IPS-18a (cell line): ENCODE data around the gene USP26.
"Not testable (repeated sequence)": the region's sequence is repeated elsewhere in the genome, so short reads cannot be mapped to it uniquely, and the experiment has no call there.

ENCODE experiments used
- H3K27ac ChIP-seq: one replicate; pipeline ENCODE4 v1.5.1; 2013; ENCODE audit warnings: low read length
- H3K27me3 ChIP-seq: one replicate; pipeline ENCODE4 v1.6.1; 2013; ENCODE audit warnings: mild to moderate bottlenecking, low read length; ENCODE audit not compliant: control insufficient read depth, insufficient read depth
- H3K36me3 ChIP-seq: one replicate; pipeline ENCODE4 v1.6.1; 2013; ENCODE audit warnings: low read depth, low read length; ENCODE audit not compliant: control insufficient read depth
- H3K4me1 ChIP-seq: one replicate; pipeline ENCODE4 v1.6.1; 2013; ENCODE audit warnings: low read depth, low read length; ENCODE audit not compliant: control insufficient read depth
- H3K4me3 ChIP-seq: one replicate; pipeline ENCODE4 v1.5.1; 2013; ENCODE audit warnings: low read length
- H3K9ac ChIP-seq: one replicate; pipeline ENCODE4 v1.6.1; 2013; ENCODE audit warnings: mild to moderate bottlenecking, low read length, moderate library complexity
- H3K9me3 ChIP-seq: one replicate; pipeline ENCODE4 v1.6.1; 2013; ENCODE audit warnings: low read depth, low read length; ENCODE audit not compliant: control insufficient read depth

Gene USP26, protein sequence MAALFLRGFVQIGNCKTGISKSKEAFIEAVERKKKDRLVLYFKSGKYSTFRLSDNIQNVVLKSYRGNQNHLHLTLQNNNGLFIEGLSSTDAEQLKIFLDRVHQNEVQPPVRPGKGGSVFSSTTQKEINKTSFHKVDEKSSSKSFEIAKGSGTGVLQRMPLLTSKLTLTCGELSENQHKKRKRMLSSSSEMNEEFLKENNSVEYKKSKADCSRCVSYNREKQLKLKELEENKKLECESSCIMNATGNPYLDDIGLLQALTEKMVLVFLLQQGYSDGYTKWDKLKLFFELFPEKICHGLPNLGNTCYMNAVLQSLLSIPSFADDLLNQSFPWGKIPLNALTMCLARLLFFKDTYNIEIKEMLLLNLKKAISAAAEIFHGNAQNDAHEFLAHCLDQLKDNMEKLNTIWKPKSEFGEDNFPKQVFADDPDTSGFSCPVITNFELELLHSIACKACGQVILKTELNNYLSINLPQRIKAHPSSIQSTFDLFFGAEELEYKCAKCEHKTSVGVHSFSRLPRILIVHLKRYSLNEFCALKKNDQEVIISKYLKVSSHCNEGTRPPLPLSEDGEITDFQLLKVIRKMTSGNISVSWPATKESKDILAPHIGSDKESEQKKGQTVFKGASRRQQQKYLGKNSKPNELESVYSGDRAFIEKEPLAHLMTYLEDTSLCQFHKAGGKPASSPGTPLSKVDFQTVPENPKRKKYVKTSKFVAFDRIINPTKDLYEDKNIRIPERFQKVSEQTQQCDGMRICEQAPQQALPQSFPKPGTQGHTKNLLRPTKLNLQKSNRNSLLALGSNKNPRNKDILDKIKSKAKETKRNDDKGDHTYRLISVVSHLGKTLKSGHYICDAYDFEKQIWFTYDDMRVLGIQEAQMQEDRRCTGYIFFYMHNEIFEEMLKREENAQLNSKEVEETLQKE

DNA sequence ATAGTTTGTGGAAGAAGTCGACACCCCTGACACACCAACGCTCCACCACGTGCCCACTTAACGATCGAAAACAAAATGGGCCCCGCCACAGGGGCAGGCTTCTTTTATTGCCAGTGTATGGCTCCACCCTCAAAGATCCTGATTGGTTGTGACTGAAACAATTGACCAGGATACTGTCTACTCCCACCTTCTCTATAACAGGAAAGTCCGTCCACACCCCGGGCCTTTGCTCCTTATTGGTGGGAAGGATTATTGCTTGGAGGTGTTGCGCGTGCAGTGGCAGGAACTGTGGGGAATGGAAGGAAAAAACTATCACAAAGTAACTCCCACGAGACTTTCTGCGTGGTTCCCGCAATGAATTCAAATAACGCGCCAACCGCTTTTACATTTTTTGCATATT, at the start of gene USP26:
Gene USP26 (minus strand): TSS at position 79 of the 400 bp plus-strand sequence. CDS start 68,889 bp downstream, outside the sequence.
- Histone ChIP-seq H3K4me3 (no peak within 1 kb of the TSS), H3K36me3 (no peaks in the 10 kb centered on the region), H3K27me3 (no peaks in the 10 kb centered on the region), H3K9ac (no peak within 1 kb of the TSS), H3K27ac (no peak within 1 kb of the TSS), H3K9me3 (peaks cover 11% of the 10 kb centered on the region), H3K4me1 (no peaks in the 10 kb centered on the region)

DNA sequence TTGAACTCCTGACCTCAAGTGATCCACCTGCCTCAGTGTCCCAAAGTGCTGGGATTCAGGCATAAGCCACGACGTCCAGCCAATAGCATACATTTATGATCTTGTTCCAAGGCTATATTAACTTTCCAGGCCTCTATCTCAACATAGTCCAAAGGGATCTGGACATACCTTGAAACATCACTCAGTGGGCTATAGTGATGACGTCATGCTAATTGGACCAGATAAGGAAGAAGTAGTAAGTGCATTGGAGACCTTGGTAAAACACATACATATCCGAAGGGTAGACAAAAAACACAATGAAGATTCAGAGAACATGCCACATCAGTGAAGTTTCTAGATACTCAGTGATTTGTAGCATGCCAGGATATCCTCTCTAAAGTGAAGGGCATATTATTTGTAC, 37.4 kb upstream of the USP26 start:
- no peaks in the 10 kb centered on the region for H3K4me1 ChIP-seq
- peaks cover 7% of the 10 kb centered on the region for H3K9me3 ChIP-seq
- H3K4me3 ChIP-seq = no peak overlapping the region
- H3K36me3 ChIP-seq = no peaks in the 10 kb centered on the region
- H3K27me3 ChIP-seq = no peaks in the 10 kb centered on the region
- no peak overlapping the region for H3K9ac ChIP-seq
- no peak overlapping the region for H3K27ac ChIP-seq

DNA sequence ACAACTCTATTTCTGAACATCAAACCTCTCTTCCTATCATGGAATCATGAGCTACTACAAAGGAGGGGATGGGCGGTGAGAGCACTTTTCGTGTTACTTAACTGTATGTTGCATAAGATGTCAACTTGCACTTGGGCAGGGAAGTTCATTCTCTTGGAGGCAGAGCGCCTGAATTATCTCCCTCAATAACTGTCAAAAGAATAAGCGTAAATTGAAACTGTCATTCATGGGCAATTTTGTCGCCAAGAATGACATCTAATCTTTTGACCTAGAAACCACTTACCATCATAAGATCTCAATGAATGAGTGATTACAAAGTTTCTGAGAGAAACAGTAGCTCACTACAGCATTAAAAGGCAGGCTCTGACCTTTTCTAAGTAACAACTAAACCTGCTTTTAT, 23.5 kb upstream of the USP26 start:
- Histone ChIP-seq H3K4me1 (no peaks in the 10 kb centered on the region), H3K9me3 (peaks cover 2% of the 10 kb centered on the region), H3K36me3 (no peaks in the 10 kb centered on the region), H3K9ac (no peak overlapping the region), H3K27me3 (no peaks in the 10 kb centered on the region), H3K27ac (no peak overlapping the region), H3K4me3 (no peak overlapping the region)

DNA sequence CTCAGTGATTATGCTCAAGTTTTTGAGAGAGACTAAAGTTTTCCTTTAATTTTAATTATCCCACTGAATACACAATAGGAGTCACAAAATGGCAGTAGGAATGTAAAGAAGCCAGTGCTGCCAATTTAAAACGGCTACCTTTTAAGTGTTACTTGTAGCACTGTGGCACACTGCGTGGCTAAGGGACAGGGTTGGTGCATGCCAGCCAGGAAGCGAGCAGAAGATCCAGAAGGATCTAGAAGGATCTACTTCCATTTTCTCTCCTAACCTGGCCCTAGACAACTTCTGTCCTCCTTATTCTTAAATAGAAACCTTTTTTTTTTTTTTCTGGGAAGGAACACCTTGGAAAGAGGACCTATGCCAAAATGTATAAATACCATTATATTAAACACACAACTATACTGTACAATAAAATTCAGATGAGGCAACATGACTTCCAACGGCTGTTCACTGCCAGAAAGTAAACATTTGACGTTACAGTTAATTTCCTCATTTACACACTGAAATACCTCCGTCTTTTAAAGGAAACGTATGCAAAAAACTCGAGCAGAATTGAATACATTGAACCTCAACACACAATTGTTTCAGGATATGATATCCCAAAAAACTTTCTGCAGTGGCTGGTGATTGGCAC, 2.7 kb downstream of the USP26 start:
- Histone ChIP-seq H3K27ac (no peak overlapping the region), H3K9me3 (peaks cover 19% of the 10 kb centered on the region), H3K4me3 (no peak overlapping the region), H3K9ac (no peak overlapping the region), H3K36me3 (no peaks in the 10 kb centered on the region), H3K4me1 (no peaks in the 10 kb centered on the region), H3K27me3 (no peaks in the 10 kb centered on the region)

DNA sequence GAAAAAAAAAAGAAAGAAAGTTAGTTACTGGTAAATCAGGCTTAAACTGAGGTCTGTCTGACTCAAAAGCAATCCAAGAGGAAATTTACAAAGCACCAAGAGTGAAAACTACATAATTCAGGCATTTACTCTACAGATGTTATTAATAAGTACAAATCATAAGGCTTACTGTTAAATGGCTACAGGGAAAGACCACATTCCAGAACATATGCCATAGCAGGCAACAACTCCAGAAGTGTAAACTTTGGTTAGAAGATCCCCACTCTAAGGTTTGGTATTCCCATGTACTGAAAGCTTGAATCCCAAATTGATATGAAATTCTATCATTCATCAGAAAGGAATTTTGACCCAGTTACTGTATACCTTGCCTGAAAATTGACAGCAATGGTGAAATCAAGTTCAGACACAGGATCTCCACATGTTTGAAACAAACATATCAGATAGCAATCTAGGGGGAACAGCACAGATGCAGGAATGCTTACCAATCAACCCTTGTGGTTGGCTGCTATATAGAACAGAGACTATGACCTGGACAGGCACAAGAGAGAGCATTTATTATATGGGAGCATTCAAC, 6.6 kb downstream of the USP26 start:
- H3K4me1 ChIP-seq = no peaks in the 10 kb centered on the region
- H3K27ac ChIP-seq = no peak overlapping the region
- no peaks in the 10 kb centered on the region for H3K27me3 ChIP-seq
- H3K36me3 ChIP-seq = no peaks in the 10 kb centered on the region
- H3K4me3 ChIP-seq = no peak overlapping the region
- peaks cover 13% of the 10 kb centered on the region for H3K9me3 ChIP-seq
- no peak overlapping the region for H3K9ac ChIP-seq

DNA sequence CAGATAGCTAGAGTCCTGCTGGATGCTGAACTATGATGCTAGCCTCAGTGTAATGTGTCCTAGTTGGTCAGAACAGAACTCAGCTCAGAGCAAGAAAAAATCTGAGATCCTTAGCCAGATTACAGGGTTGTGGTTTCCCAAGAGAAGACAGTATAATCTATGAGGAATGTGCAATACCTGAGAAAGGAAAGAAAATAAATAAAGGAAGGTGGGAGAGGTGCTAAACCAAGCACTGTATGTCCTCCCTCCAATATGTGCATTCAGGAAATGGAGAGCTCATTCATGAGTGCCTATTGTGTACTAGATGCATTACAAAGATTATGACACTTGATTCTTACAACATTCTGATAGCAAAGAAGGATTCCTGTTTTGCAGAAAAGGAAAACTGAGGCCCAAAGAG, 7.5 kb downstream of the USP26 start:
- H3K36me3 ChIP-seq = no peaks in the 10 kb centered on the region
- H3K27ac ChIP-seq = no peak overlapping the region
- H3K27me3 ChIP-seq = no peaks in the 10 kb centered on the region

DNA sequence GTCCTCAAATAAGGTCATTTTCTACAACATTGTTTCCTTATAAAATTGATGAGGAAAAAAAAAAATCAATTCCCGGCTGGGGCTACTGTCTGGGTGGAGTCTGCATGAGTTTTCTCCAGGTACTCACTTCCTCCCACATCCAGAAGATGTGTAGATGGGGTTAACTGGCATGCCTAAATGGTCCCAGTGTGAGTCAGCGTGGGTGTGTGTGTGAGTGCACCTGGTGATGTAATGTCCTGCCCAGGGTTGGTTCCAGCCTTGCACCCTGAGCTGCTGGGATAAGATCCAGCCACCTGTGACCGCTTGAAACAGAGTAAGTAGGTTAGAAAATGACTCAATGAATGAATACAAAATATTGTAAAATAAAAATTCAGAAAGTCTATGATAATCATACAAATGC, 11.1 kb downstream of the USP26 start:
- Histone ChIP-seq H3K9me3 (peaks cover 12% of the 10 kb centered on the region), H3K9ac (no peak overlapping the region), H3K27me3 (no peaks in the 10 kb centered on the region), H3K4me3 (no peak overlapping the region), H3K4me1 (no peaks in the 10 kb centered on the region), H3K36me3 (no peaks in the 10 kb centered on the region), H3K27ac (no peak overlapping the region)

More for the DNA sequence above, 7.5 kb downstream of the USP26 start:
- H3K9me3 ChIP-seq = peaks cover 13% of the 10 kb centered on the region
- H3K4me3 ChIP-seq = no peak overlapping the region
- H3K4me1 ChIP-seq = no peaks in the 10 kb centered on the region
- no peak overlapping the region for H3K9ac ChIP-seq

DNA sequence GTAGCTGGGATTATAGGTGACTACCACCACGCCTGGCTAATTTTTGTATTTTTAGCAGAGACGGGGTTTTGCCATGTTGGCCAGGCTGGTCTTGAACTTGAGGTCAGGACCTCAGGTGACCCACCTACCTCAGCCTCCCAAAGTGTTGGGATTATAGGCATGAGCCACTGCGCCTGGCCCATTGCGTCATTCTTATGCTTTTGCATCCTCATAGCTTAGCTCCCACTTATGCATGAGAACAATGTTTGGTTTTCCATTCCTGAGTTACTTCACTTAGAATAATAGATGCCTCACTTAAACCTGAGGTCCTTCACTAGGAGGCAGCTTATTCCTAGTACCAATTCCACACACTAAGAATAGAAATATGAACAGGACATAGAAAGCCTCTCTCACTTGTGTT, 11.9 kb downstream of the USP26 start:
- H3K27ac ChIP-seq, H3K27me3 ChIP-seq: not testable (repeated sequence)

DNA sequence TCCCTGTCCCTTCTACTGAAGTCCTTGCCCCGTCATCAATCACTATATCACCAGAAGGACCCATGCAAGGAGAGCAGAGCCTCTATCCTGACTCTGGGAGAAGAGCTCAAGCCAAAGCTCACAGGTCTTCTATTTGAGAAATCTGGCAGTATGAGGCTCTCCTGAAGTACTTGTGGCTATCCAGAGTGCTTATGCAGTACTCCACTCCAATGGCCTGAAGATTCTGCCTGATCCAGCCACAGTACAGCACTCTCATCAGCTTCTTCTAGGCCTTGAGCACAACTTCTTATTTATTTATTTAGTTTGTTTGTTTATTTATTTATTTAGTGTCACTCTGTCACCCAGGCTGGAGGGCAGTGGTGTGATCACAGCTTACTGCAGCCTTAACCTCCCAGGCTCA, 13.0 kb downstream of the USP26 start:
- Histone ChIP-seq H3K9me3 (peaks cover 6% of the 10 kb centered on the region), H3K4me1 (no peaks in the 10 kb centered on the region)

More for the DNA sequence above, 11.9 kb downstream of the USP26 start:
- not testable (repeated sequence) for H3K4me3 ChIP-seq, H3K4me1 ChIP-seq, H3K36me3 ChIP-seq, H3K9ac ChIP-seq, H3K9me3 ChIP-seq

DNA sequence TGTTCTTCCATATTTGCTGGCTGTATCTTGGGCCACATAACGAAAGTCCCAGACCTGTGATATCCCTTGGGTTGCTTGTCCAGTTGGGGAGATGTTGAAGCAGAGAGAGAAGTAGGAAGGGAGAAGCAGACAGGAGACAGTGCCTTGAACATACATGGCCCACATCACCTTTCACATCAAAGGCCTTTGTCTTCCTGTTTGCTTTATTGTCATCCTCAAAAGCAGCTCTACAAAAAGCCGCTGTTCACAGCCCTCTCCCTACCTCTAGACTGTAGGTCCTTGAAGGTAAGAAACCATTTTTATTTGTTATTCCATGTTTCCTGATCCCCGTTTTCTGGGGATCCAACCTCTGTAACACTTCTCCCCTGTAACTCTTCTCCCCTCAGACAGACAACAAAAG, 14.9 kb downstream of the USP26 start:
- Histone ChIP-seq H3K36me3 (no peaks in the 10 kb centered on the region), H3K4me3 (no peak overlapping the region)

More for the DNA sequence above, 13.0 kb downstream of the USP26 start:
- H3K4me3 ChIP-seq = no peak overlapping the region
- no peak overlapping the region for H3K9ac ChIP-seq
- H3K36me3 ChIP-seq = no peaks in the 10 kb centered on the region
- H3K27ac ChIP-seq = no peak overlapping the region
- H3K27me3 ChIP-seq = no peaks in the 10 kb centered on the region

DNA sequence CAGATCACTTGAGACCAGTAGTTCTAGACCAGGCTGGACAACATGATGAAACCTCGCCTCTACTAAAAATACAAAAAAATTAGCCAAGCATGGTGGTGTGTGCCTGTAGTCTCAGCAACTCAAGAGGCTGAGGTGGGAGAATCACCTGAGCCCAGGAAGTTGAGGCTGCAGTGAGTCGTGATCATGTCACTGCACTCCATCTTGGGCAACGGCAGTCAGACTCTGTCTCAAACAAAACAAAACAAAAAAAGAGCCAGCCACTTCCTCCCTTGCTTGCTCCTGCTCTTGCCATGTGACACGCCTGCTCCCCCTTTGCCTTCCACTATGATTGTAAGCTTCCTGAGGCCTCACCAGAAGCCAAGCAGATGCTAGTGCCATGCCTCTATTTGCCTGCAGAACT, 19.1 kb downstream of the USP26 start:
- not testable (repeated sequence) for H3K4me1 ChIP-seq, H3K9ac ChIP-seq, H3K27me3 ChIP-seq, H3K27ac ChIP-seq, H3K36me3 ChIP-seq, H3K4me3 ChIP-seq
- peaks cover 10% of the 10 kb centered on the region for H3K9me3 ChIP-seq

More for the DNA sequence above, 14.9 kb downstream of the USP26 start:
- Histone ChIP-seq H3K27me3 (no peaks in the 10 kb centered on the region), H3K9me3 (peaks cover 6% of the 10 kb centered on the region), H3K4me1 (no peaks in the 10 kb centered on the region), H3K9ac (no peak overlapping the region), H3K27ac (no peak overlapping the region)
